Keratinocyte (primary cell): Measurements from ENCODE around the gene SIX1. TPM values are rescaled to one million over a fixed set of nuclear protein-coding genes. Genes with fewer than 3 reads are reported as not detected.

Source experiments
- DNase-seq: peaks from one replicate; pipeline ENCODE4 v3.0.0-alpha.2; 2011; ENCODE audit warnings: low read depth, missing footprints, low spot score
- FAIRE-seq: peaks from 2 replicates; lab custom pipeline; 2011; peaks lifted over from hg19 to GRCh38; lab: Jason Lieb, UNC
- H2AFZ ChIP-seq: 2 replicates; pipeline ENCODE4 v1.6.0; 2012; ENCODE audit warnings: low read length, control low read depth, inconsistent platforms; ENCODE audit not compliant: control insufficient read depth
- H3K27ac ChIP-seq: 2 replicates; pipeline ENCODE4 v1.5.1; 2011; ENCODE audit warnings: low read length; ENCODE audit not compliant: control insufficient read depth, insufficient read depth
- H3K27me3 ChIP-seq: 3 replicates; pipeline ENCODE4 v1.6.0; 2011; ENCODE audit warnings: low read length; ENCODE audit not compliant: control insufficient read depth, insufficient read depth; ENCODE audit errors: extremely low read depth
- H3K36me3 ChIP-seq, 2 experiments: 2 replicates in 1 of 2; 3 replicates in 1 of 2; pipeline ENCODE4 v1.5.1; 2011; ENCODE audit warnings: low read length in 2 of 2, mild to moderate bottlenecking in 1 of 2; ENCODE audit not compliant: control insufficient read depth in 2 of 2, insufficient read depth in 2 of 2; ENCODE audit errors: extremely low read depth in 1 of 2
- H3K4me1 ChIP-seq: 3 replicates; pipeline ENCODE4 v1.5.1; 2011; ENCODE audit warnings: low read length; ENCODE audit not compliant: control insufficient read depth, insufficient read depth; ENCODE audit errors: extremely low read depth
- H3K4me2 ChIP-seq: 3 replicates; pipeline ENCODE4 v1.6.0; 2011; ENCODE audit warnings: low read depth, low read length; ENCODE audit not compliant: control insufficient read depth, insufficient read depth; ENCODE audit errors: extremely low read depth
- H3K4me3 ChIP-seq, 3 experiments: fragments of 200-600 bp in 1 of 3; sonication (generic) in 1 of 3; 2 replicates in 2 of 3; 3 replicates in 1 of 3; pipeline ENCODE4 v1.5.1; 2011 to 2016; ENCODE audit warnings: low read length in 3 of 3, mild to moderate bottlenecking in 3 of 3, control low read depth in 2 of 3, inconsistent platforms in 1 of 3, low read depth in 1 of 3, mixed read lengths in 1 of 3, mixed run types in 1 of 3, moderate library complexity in 1 of 3; ENCODE audit not compliant: control insufficient read depth in 2 of 3, insufficient read depth in 2 of 3; ENCODE audit errors: extremely low read depth in 1 of 3
- H3K79me2 ChIP-seq: 2 replicates; pipeline ENCODE4 v1.6.0; 2012; ENCODE audit warnings: low read length; ENCODE audit not compliant: control insufficient read depth, insufficient read depth
- H3K9ac ChIP-seq: 3 replicates; pipeline ENCODE4 v1.6.0; 2011; ENCODE audit warnings: low read length; ENCODE audit not compliant: control insufficient read depth, insufficient read depth; ENCODE audit errors: extremely low read depth
- H3K9me1 ChIP-seq: 3 replicates; pipeline ENCODE4 v1.6.0; 2011; ENCODE audit warnings: low read length; ENCODE audit not compliant: control insufficient read depth, insufficient read depth; ENCODE audit errors: extremely low read depth
- H3K9me3 ChIP-seq: 2 replicates; pipeline ENCODE4 v1.5.1; 2012; ENCODE audit warnings: low read depth, low read length; ENCODE audit not compliant: control insufficient read depth
- H4K20me1 ChIP-seq: 3 replicates; pipeline ENCODE4 v1.6.0; 2011; ENCODE audit warnings: low read length; ENCODE audit not compliant: control insufficient read depth, insufficient read depth; ENCODE audit errors: extremely low read depth
- CTCF ChIP-seq, 3 experiments: IDR thresholded peaks in 1 of 3; conservative IDR thresholded peaks in 1 of 3; optimal IDR thresholded peaks in 1 of 3; 2 replicates in 2 of 3; 3 replicates in 1 of 3; pipeline versions ENCODE3 to v1.5.1; 2011; ENCODE audit warnings: low read length in 3 of 3, mild to moderate bottlenecking in 3 of 3, moderate library complexity in 2 of 3, control low read depth in 1 of 3, inconsistent platforms in 1 of 3; ENCODE audit not compliant: insufficient read depth in 2 of 3; ENCODE audit errors: extremely low read depth in 1 of 3
- EZH2 ChIP-seq: IDR thresholded peaks from one replicate; pipeline ENCODE4 v1.6.1; 2012; ENCODE audit warnings: inconsistent platforms, mild to moderate bottlenecking, low read length, moderate library complexity
- dilution Hi-C: fragments of 300-500 bp; cut with MboI; formaldehyde crosslinking; loops from one replicate; pipeline ENCODE4 v1.7.0; 2020; ENCODE audit warnings: low sequenced_read_pairs; ENCODE audit not compliant: extremely low pct_ligation_motif_present
- polyA plus RNA-seq, 5 experiments: library from polyadenylated mRNA; depleted of rRNA in 3 of 5; stranded (reverse) in 3 of 5; stranded (forward) in 1 of 5; unstranded in 1 of 5; fragments of >200 nt; gene quantifications; 1 replicate in 1 of 5; 2 replicates in 3 of 5; 3 replicates in 1 of 5; pipeline versions ENCODE4 v1.2.1 to v1.2.3, GENCODE V29; 2011 to 2012; ENCODE audit warnings: missing spikeins in 2 of 5, low read depth in 1 of 5, low replicate concordance in 1 of 5

Gene SIX1
- polyA plus RNA-seq, 1 donor (not counting 4 experiments of a cell fraction or from before 2014, with no cell fraction given) = 0.04 TPM

- Histone ChIP-seq H2AFZ (no peak overlapping the region), H3K9ac (no peak overlapping the region), H4K20me1 (no peaks in the 10 kb centered on the region), H3K4me1 (no peaks in the 10 kb centered on the region), H3K9me1 (no peaks in the 10 kb centered on the region), H3K36me3 (no peaks in the 10 kb centered on the region), H3K27me3 (peaks cover 5% of the 10 kb centered on the region), H3K27ac (no peak overlapping the region), H3K9me3 (no peaks in the 10 kb centered on the region), H3K4me3 (no peak overlapping the region), H3K79me2 (no peaks in the 10 kb centered on the region), H3K4me2 (no peak overlapping the region)
- DNase-seq (no peak), FAIRE-seq (no peak)
- TF ChIP-seq EZH2 (no peak), CTCF (optimal IDR thresholded peaks at IDR 0.05 in 1 of 3, IDR thresholded peaks at IDR 0.05 in 1 of 3, conservative IDR thresholded peaks at IDR 0.05 in 1 of 3; ENCODE audit: extremely low read depth in 1 of 3, insufficient read depth in 2 of 3, low read length in 3 of 3) (no peak)
- dilution Hi-C loops = loop anchor here (25.0 kb wide), 1 partner anchor 580 kb away; no protein-coding TSS in a partner anchor
These were observed 17.4 kb downstream of the SIX1 start for GRCh38 chr14:60631842-60632241.

- H3K9me1 ChIP-seq = no peaks in the 10 kb centered on the region
- no peaks in the 10 kb centered on the region for H3K9me3 ChIP-seq
- no peaks in the 10 kb centered on the region for H3K36me3 ChIP-seq
- H4K20me1 ChIP-seq = no peaks in the 10 kb centered on the region
- H3K4me1 ChIP-seq = no peaks in the 10 kb centered on the region
- no peak for DNase-seq
- no peak overlapping the region for H3K27ac ChIP-seq
- dilution Hi-C loops = loop anchor here (25.0 kb wide), 1 partner anchor 582 kb away; no protein-coding TSS in a partner anchor
- no peak overlapping the region for H3K4me3 ChIP-seq
- FAIRE-seq = no peak
- H3K9ac ChIP-seq = no peak overlapping the region
- no peak overlapping the region for H3K4me2 ChIP-seq
- H3K79me2 ChIP-seq = no peaks in the 10 kb centered on the region
- no peaks in the 10 kb centered on the region for H3K27me3 ChIP-seq
- H2AFZ ChIP-seq = no peak overlapping the region
- TF ChIP-seq CTCF (optimal IDR thresholded peaks at IDR 0.05 in 1 of 3, IDR thresholded peaks at IDR 0.05 in 1 of 3, conservative IDR thresholded peaks at IDR 0.05 in 1 of 3; ENCODE audit: extremely low read depth in 1 of 3, insufficient read depth in 2 of 3, low read length in 3 of 3) (no peak), EZH2 (no peak)
These were observed 19.1 kb downstream of the SIX1 start for GRCh38 chr14:60630129-60630528.
